Fibroblast of skin of scalp (primary cell): Measurements from ENCODE around the gene PPP1R12A.

Experiments used
- DNase-seq: peaks from one replicate; pipeline ENCODE4 v3.0.0-alpha.2; 2013

PPP1R12A gene

GRCh38 chr12:79766705-79767464 lies 168.0 kb downstream of the PPP1R12A start:
- peak; percentile 80 for DNase-seq

GRCh38 chr12:79765157-79765556 lies 169.7 kb downstream of the PPP1R12A start:
- DNase-seq, result peak; percentile 25

- DNase-seq, result no peak
Measured at GRCh38 chr12:79764641-79765040, 170.3 kb downstream of the PPP1R12A start.

GRCh38 chr12:79763766-79764452 lies 171.0 kb downstream of the PPP1R12A start:
- no peak for DNase-seq

GRCh38 chr12:79761341-79761740 lies 173.6 kb downstream of the PPP1R12A start:
- no peak for DNase-seq

GRCh38 chr12:79747274-79747673 lies 187.6 kb downstream of the PPP1R12A start:
- DNase-seq, result peak; percentile 21

GRCh38 chr12:79737875-79738718 lies 196.8 kb downstream of the PPP1R12A start:
- peak; percentile 73 for DNase-seq

- DNase-seq, result no peak
Measured at GRCh38 chr12:79732638-79733037, 202.3 kb downstream of the PPP1R12A start.

GRCh38 chr12:79725987-79726386 lies 208.9 kb downstream of the PPP1R12A start:
- peak; percentile 90 for DNase-seq
